Measurements from ENCODE around the gene STXBP6.

GRCh38 chr14:24861083-24861630 is 188.8 kb downstream of the STXBP6 start:
- TF ChIP-seq EZH2 (IDR thresholded peaks at IDR 0.05) (no peak), POLR2AphosphoS5 (IDR thresholded peaks at IDR 0.05; ENCODE audit: borderline replicate concordance, low read depth, low read length) (no peak)
